ENCODE results near the gene PLEKHM2. TPM values are rescaled to one million over a fixed set of nuclear protein-coding genes. Genes with fewer than 3 reads are reported as not detected.

The PLEKHM2 gene
- polyA plus RNA-seq, 1 donor (not counting 4 experiments of a cell fraction or from before 2014, with no cell fraction given) = 30.0 TPM

DNA sequence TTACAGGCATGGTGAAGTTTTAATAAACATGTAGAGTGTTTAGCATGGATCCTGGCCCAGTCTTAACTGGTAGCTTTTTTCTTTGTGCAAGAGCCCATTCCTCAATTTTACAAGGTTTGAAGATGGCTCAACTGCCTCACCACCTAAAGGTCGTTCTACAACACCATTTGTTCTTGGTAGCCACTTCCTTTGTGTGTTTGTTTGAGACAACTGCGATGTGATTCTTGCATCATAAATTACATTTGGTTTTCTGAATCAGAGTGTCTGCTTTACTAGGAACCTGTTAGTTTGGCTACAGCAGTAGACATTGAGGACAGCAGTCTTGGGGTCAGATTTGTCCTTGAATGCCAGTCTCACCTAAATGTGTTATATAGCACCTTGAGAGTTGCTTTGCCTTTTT is 3.3 kb downstream of the PLEKHM2 start:
- Histone ChIP-seq H3K9ac (ENCODE audit: control insufficient read depth, extremely low read depth, insufficient read depth, low read length) (no peak overlapping the region), H3K4me3 (ENCODE audit: control insufficient read depth in 2 of 3, extremely low read depth in 1 of 3, insufficient read depth in 2 of 3, low read depth in 1 of 3, low read length in 3 of 3) (no peak overlapping the region), H3K4me1 (ENCODE audit: control insufficient read depth, extremely low read depth, insufficient read depth, low read length) (peaks cover 20% of the 10 kb centered on the region), H3K9me1 (ENCODE audit: control insufficient read depth, extremely low read depth, insufficient read depth, low read length) (no peaks in the 10 kb centered on the region), H3K36me3 (ENCODE audit: control insufficient read depth in 2 of 2, extremely low read depth in 1 of 2, insufficient read depth in 2 of 2, low read length in 2 of 2) (peaks cover 3 to 6% of the 10 kb centered on the region in 2 experiments), H3K27ac (ENCODE audit: control insufficient read depth, insufficient read depth, low read length) (no peak overlapping the region), H3K79me2 (ENCODE audit: control insufficient read depth, insufficient read depth, low read length) (peaks cover 80% of the 10 kb centered on the region), H3K9me3 (ENCODE audit: control insufficient read depth, low read depth, low read length) (no peaks in the 10 kb centered on the region), H3K27me3 (ENCODE audit: control insufficient read depth, extremely low read depth, insufficient read depth, low read length) (no peaks in the 10 kb centered on the region), H2AFZ (ENCODE audit: control insufficient read depth, low read length) (no peak overlapping the region), H4K20me1 (ENCODE audit: control insufficient read depth, extremely low read depth, insufficient read depth, low read length) (peaks cover 3% of the 10 kb centered on the region), H3K4me2 (ENCODE audit: control insufficient read depth, extremely low read depth, insufficient read depth, low read depth, low read length) (no peak overlapping the region)
- DNase-seq (ENCODE audit: low read depth, low spot score) (no peak), FAIRE-seq (no peak)
- no peak for TF ChIP-seq EZH2 (IDR thresholded peaks at IDR 0.05; ENCODE audit: low read length)
- TF ChIP-seq, protein P1, sequence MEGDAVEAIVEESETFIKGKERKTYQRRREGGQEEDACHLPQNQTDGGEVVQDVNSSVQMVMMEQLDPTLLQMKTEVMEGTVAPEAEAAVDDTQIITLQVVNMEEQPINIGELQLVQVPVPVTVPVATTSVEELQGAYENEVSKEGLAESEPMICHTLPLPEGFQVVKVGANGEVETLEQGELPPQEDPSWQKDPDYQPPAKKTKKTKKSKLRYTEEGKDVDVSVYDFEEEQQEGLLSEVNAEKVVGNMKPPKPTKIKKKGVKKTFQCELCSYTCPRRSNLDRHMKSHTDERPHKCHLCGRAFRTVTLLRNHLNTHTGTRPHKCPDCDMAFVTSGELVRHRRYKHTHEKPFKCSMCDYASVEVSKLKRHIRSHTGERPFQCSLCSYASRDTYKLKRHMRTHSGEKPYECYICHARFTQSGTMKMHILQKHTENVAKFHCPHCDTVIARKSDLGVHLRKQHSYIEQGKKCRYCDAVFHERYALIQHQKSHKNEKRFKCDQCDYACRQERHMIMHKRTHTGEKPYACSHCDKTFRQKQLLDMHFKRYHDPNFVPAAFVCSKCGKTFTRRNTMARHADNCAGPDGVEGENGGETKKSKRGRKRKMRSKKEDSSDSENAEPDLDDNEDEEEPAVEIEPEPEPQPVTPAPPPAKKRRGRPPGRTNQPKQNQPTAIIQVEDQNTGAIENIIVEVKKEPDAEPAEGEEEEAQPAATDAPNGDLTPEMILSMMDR (optimal IDR thresholded peaks at IDR 0.05 in 1 of 3, IDR thresholded peaks at IDR 0.05 in 1 of 3, conservative IDR thresholded peaks at IDR 0.05 in 1 of 3; ENCODE audit: extremely low read depth in 1 of 3, insufficient read depth in 2 of 3, low read length in 3 of 3) = no peak
- dilution Hi-C loops (cut with MboI; ENCODE audit: extremely low pct_ligation_motif_present, low sequenced_read_pairs) = no loop called here

DNA sequence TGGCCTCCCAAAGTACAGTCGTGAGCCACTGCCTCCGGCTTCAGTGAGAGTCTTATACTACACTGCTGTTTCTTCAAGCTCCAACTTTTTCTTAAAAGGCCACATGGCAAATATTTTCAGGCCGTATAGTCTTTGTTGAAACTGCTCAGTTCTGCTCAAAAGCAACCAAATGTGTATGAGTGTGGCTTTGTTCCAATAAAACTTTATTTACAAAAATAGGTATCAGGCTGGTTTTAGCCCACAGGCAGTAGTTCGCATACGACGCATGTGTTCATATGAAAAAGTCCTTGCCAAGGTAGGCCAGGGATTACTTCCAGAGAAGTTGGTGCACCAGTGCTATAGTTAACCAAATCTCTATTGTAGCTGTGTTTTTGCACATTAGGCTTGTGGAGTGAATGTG is 6.2 kb downstream of the PLEKHM2 start:
- dilution Hi-C loops (cut with MboI; ENCODE audit: extremely low pct_ligation_motif_present, low sequenced_read_pairs) = no loop called here
- H3K27ac ChIP-seq (ENCODE audit: control insufficient read depth, insufficient read depth, low read length) = no peak overlapping the region
- FAIRE-seq = no peak

More for the DNA sequence above, 6.2 kb downstream of the PLEKHM2 start:
- no peak for DNase-seq (ENCODE audit: low read depth, low spot score)
- H3K79me2 ChIP-seq (ENCODE audit: control insufficient read depth, insufficient read depth, low read length) = peaks cover 90% of the 10 kb centered on the region
- no peak overlapping the region for H3K9ac ChIP-seq (ENCODE audit: control insufficient read depth, extremely low read depth, insufficient read depth, low read length)
- no peak overlapping the region for H2AFZ ChIP-seq (ENCODE audit: control insufficient read depth, low read length)
- TF ChIP-seq EZH2 (IDR thresholded peaks at IDR 0.05; ENCODE audit: low read length) = no peak
- TF ChIP-seq, protein P1 (optimal IDR thresholded peaks at IDR 0.05 in 1 of 3, IDR thresholded peaks at IDR 0.05 in 1 of 3, conservative IDR thresholded peaks at IDR 0.05 in 1 of 3; ENCODE audit: extremely low read depth in 1 of 3, insufficient read depth in 2 of 3, low read length in 3 of 3) = no peak
- H3K4me2 ChIP-seq (ENCODE audit: control insufficient read depth, extremely low read depth, insufficient read depth, low read depth, low read length) = no peak overlapping the region
- peaks cover 3 to 10% of the 10 kb centered on the region in 2 experiments for H3K36me3 ChIP-seq (ENCODE audit: control insufficient read depth in 2 of 2, extremely low read depth in 1 of 2, insufficient read depth in 2 of 2, low read length in 2 of 2)
- no peaks in the 10 kb centered on the region for H3K9me3 ChIP-seq (ENCODE audit: control insufficient read depth, low read depth, low read length)
- no peak overlapping the region for H3K4me3 ChIP-seq (ENCODE audit: control insufficient read depth in 2 of 3, extremely low read depth in 1 of 3, insufficient read depth in 2 of 3, low read depth in 1 of 3, low read length in 3 of 3)
- H3K9me1 ChIP-seq (ENCODE audit: control insufficient read depth, extremely low read depth, insufficient read depth, low read length) = peaks cover 2% of the 10 kb centered on the region
- H3K4me1 ChIP-seq (ENCODE audit: control insufficient read depth, extremely low read depth, insufficient read depth, low read length) = peaks cover 6% of the 10 kb centered on the region
- peaks cover 6% of the 10 kb centered on the region for H4K20me1 ChIP-seq (ENCODE audit: control insufficient read depth, extremely low read depth, insufficient read depth, low read length)
- H3K27me3 ChIP-seq (ENCODE audit: control insufficient read depth, extremely low read depth, insufficient read depth, low read length) = no peaks in the 10 kb centered on the region

Data from keratinocyte (primary cell).